Parietal lobe (tissue), 2 donors: Measurements from ENCODE around the gene MCFD2. TPM values are rescaled to one million over a fixed set of nuclear protein-coding genes. Genes with fewer than 3 reads are reported as not detected.

Experiments used
- small RNA-seq: library from RNA; depleted of rRNA; stranded (forward); fragments of <200 nt; gene quantifications from one replicate; pipeline ENCODE3, GENCODE V24; 2014; ENCODE audit warnings: low replicate concordance
- total RNA-seq: library from RNA; depleted of rRNA; stranded (reverse); fragments of >200 nt; gene quantifications from one replicate; pipeline ENCODE4 v1.2.3, GENCODE V29; 2014

MCFD2 gene
- total RNA-seq, result 40.7 TPM

GRCh38 chr2:46915281-46915810 is at the start of gene MCFD2:
Gene MCFD2 (minus strand): TSS chr2:46915806. CDS start chr2:46909171, 6,635 bp downstream.

Small RNAs within 50 kb of the gene (small RNA-seq; reads per million reads assigned to genes)
- gene AC093732.2, result not detected

Other genes starting within 250 kb of the MCFD2 start
- 39.8 TPM for gene SOCS5, start 216.5 kb downstream of the MCFD2 start, total RNA-seq
- gene TTC7A, start 25.4 kb upstream of the MCFD2 start, total RNA-seq, result 14.1 TPM
- gene STPG4, start 239.5 kb upstream of the MCFD2 start, total RNA-seq, result 1.9 TPM